ENCODE measurements around the gene ELK4. TPM values are rescaled to one million over a fixed set of nuclear protein-coding genes. Genes with fewer than 3 reads are reported as not detected.

ELK4 gene
- total and polyA plus RNA-seq, 2 of the 4 experiments (the other 2 are of a cell fraction) = 4.6 to 11.3 TPM

DNA sequence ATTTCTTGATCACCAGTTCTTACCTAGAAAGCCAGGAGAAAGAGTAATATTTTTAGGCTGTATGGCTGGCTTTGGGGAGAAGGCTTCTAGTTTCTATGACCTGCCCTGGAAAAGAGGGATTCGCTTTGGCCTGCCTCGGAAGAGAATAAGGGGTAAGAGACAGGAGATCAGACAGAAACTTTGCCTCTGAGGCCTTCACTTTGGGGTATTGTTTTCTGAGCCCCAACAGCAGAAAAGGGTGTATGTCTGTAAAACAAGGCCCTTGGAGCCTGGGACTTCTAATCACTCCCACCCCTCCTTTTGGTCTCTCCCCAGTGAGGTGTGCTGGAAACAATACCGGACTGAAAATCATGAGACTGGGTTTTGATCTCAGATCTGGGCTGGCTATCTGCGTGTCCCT, 43.4 kb upstream of the ELK4 start:
- BruUV-seq (replicated peaks) = no TSS peak
- H2BK5ac ChIP-seq (ENCODE audit: low read depth, low read length, poor library complexity, severe bottlenecking) = no peak overlapping the region
- CTCF ChIA-PET = no interaction called here

More for the DNA sequence above, 43.4 kb upstream of the ELK4 start:
- Histone ChIP-seq H4K91ac (ENCODE audit: insufficient read depth, low read depth, low read length) (no peak overlapping the region), H3K18ac (ENCODE audit: low read depth, low read length) (no peak overlapping the region), H3K9me1 (ENCODE audit: insufficient read depth, low read length) (peaks cover 3% of the 10 kb centered on the region; the same call in 1 of the 2 replicates), H3K14ac (replicated peaks; ENCODE audit: low read depth, low read length) (no peak overlapping the region), H3K4me3 (ENCODE audit: insufficient read depth, low read depth, low read length) (no peak overlapping the region), H2BK120ac (ENCODE audit: low read depth, low read length) (no peak overlapping the region), H4K5ac (ENCODE audit: low read depth, low read length) (no peak overlapping the region), H3K4me2 (ENCODE audit: low read depth, low read length) (no peak overlapping the region), H2BK15ac (ENCODE audit: low read depth, low read length) (no peak overlapping the region), H3K4me1 (ENCODE audit: control insufficient read depth, insufficient read depth, low read length) (peaks cover 12% of the 10 kb centered on the region), H3K9ac (ENCODE audit: low read depth, low read length) (no peak overlapping the region), H3K79me1 (ENCODE audit: low read depth in 1 of 2, low read length in 2 of 2) (peaks cover 7 to 19% of the 10 kb centered on the region in 2 experiments; a peak in 3 of 4 replicates), H2AK9ac (replicated peaks; ENCODE audit: low read depth, low read length, poor library complexity) (no peak overlapping the region), H4K8ac (ENCODE audit: low read depth in 2 of 2, low read length in 2 of 2) (no peak overlapping the region), H3K4ac (ENCODE audit: low read depth, low read length) (no peak overlapping the region), H3K9me3 (ENCODE audit: control insufficient read depth, insufficient read depth, low read length) (no peaks in the 10 kb centered on the region), H2AFZ (replicated peaks; ENCODE audit: low read length, poor library complexity) (no peak overlapping the region), H3K36me3 (ENCODE audit: control insufficient read depth, insufficient read depth, low read length) (no peaks in the 10 kb centered on the region), H4K20me1 (ENCODE audit: insufficient read depth, low read length) (no peaks in the 10 kb centered on the region), H3K56ac (ENCODE audit: extremely low read depth, insufficient read depth, low read length) (no peak overlapping the region), H2BK20ac (ENCODE audit: low read depth, low read length) (no peak overlapping the region), H3K23ac (ENCODE audit: low read depth, low read length) (no peak overlapping the region), H3K27me3 (ENCODE audit: control insufficient read depth, insufficient read depth, low read length) (no peaks in the 10 kb centered on the region), H3K27ac (ENCODE audit: insufficient read depth, low read length) (no peak overlapping the region), H2AK5ac (ENCODE audit: low read depth, low read length) (no peak overlapping the region)
- POLR2A ChIA-PET (ENCODE audit: unreplicated experiment) = no interaction called here
- dilution Hi-C loops (cut with HindIII; ENCODE audit: low sequenced_read_pairs, unreplicated experiment) = no loop called here
- no peak for TF ChIP-seq CTCF (conservative IDR thresholded peaks at IDR 0.05; ENCODE audit: low read depth, low read length)
- no peak for TF ChIP-seq RCOR1 (IDR thresholded peaks at IDR 0.05; ENCODE audit: insufficient replicate concordance, low read length)
- no peak for TF ChIP-seq RAD21 (IDR thresholded peaks at IDR 0.05; ENCODE audit: low read length)
- in situ Hi-C loops (cut with MboI; ENCODE audit: low sequenced_read_pairs) = no loop called here
- intact Hi-C loops (cut with micrococcal nuclease) = no loop called here
- no peak for DNase-seq
- 100% methylated on average over 4 of the region's 4 CpGs; no CpG with 5 or more reads in 1 of the 2 experiments for WGBS, 2 experiments (ENCODE audit: extremely low coverage in 2 of 2, insufficient read length in 1 of 2)
- ATAC-seq (ENCODE audit: low read depth) = no peak
